ENCODE data around the gene CDH23.

CDH23 gene

GRCh38 chr10:71716426-71716825 lies 319.7 kb downstream of the CDH23 start:
- H3K36me3 ChIP-seq (ENCODE audit: control insufficient read depth, low read length) = no peaks in the 10 kb centered on the region
- H3K4me1 ChIP-seq (ENCODE audit: control insufficient read depth, low read length) = peaks cover 14% of the 10 kb centered on the region
- no peaks in the 10 kb centered on the region for H3K9me2 ChIP-seq (replicated peaks; ENCODE audit: control insufficient read depth, low read length)
- H3K4me2 ChIP-seq (ENCODE audit: low read length) = no peak overlapping the region
- TF ChIP-seq, protein P1, sequence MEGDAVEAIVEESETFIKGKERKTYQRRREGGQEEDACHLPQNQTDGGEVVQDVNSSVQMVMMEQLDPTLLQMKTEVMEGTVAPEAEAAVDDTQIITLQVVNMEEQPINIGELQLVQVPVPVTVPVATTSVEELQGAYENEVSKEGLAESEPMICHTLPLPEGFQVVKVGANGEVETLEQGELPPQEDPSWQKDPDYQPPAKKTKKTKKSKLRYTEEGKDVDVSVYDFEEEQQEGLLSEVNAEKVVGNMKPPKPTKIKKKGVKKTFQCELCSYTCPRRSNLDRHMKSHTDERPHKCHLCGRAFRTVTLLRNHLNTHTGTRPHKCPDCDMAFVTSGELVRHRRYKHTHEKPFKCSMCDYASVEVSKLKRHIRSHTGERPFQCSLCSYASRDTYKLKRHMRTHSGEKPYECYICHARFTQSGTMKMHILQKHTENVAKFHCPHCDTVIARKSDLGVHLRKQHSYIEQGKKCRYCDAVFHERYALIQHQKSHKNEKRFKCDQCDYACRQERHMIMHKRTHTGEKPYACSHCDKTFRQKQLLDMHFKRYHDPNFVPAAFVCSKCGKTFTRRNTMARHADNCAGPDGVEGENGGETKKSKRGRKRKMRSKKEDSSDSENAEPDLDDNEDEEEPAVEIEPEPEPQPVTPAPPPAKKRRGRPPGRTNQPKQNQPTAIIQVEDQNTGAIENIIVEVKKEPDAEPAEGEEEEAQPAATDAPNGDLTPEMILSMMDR (IDR thresholded peaks at IDR 0.05; ENCODE audit: low read depth, low read length, poor library complexity, severe bottlenecking) = no peak
- no peak for TF ChIP-seq EZH2phosphoT487 (IDR thresholded peaks at IDR 0.05; ENCODE audit: borderline replicate concordance, low read length)
- no peaks in the 10 kb centered on the region for H3F3A ChIP-seq (ENCODE audit: control insufficient read depth, insufficient read depth)
- no peaks in the 10 kb centered on the region for H4K20me1 ChIP-seq (ENCODE audit: control insufficient read depth, insufficient read depth, low read depth, low read length)
- 0 out of 2 replicates have a peak, but pooled peaks cover 3% of the 10 kb centered on the region for H3K27me3 ChIP-seq (ENCODE audit: control insufficient read depth, low read length)
- H3K27ac ChIP-seq (ENCODE audit: low read depth, low read length) = no peak overlapping the region
- no peaks in the 10 kb centered on the region for H3K79me2 ChIP-seq (ENCODE audit: control insufficient read depth, low read length)
- H3K9me3 ChIP-seq (ENCODE audit: control insufficient read depth, insufficient read depth, low read length) = no peaks in the 10 kb centered on the region
- no peak overlapping the region for H3K4me3 ChIP-seq (ENCODE audit: low read length)

DNA sequence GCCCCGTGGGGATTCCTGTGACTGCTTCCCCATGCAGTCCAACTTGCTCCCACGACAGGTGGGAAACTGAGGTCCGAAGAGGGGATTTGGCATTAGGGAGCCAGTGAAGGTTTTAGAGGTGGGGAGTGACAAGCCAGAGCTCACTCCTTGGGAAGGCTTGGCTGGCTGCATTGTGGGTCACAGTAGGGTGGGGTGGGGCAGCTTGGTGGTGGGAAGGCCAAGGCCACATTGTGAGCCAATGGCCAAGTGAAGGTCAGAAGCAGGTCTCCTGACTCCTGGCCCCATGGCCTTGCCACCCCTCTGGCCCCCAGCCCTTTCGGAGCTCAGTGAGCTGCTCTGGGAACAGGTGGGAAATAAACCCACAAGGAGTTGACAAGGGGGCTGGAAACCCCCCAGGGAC lies 320.3 kb downstream of the CDH23 start:
- Histone ChIP-seq H3K79me2 (ENCODE audit: control insufficient read depth, low read length) (no peaks in the 10 kb centered on the region), H3K9me3 (ENCODE audit: control insufficient read depth, insufficient read depth, low read length) (no peaks in the 10 kb centered on the region), H3K4me1 (ENCODE audit: control insufficient read depth, low read length) (peaks cover 14% of the 10 kb centered on the region), H3K27ac (ENCODE audit: low read depth, low read length) (no peak overlapping the region), H3K9me2 (replicated peaks; ENCODE audit: control insufficient read depth, low read length) (no peaks in the 10 kb centered on the region), H3F3A (ENCODE audit: control insufficient read depth, insufficient read depth) (no peaks in the 10 kb centered on the region), H3K36me3 (ENCODE audit: control insufficient read depth, low read length) (no peaks in the 10 kb centered on the region), H3K27me3 (ENCODE audit: control insufficient read depth, low read length) (0 out of 2 replicates have a peak, but pooled peaks cover 3% of the 10 kb centered on the region), H3K4me2 (ENCODE audit: low read length) (no peak overlapping the region), H3K4me3 (ENCODE audit: low read length) (no peak overlapping the region), H4K20me1 (ENCODE audit: control insufficient read depth, insufficient read depth, low read depth, low read length) (no peaks in the 10 kb centered on the region)
- TF ChIP-seq EZH2phosphoT487 (IDR thresholded peaks at IDR 0.05; ENCODE audit: borderline replicate concordance, low read length) = no peak
- TF ChIP-seq, protein P1 (IDR thresholded peaks at IDR 0.05; ENCODE audit: low read depth, low read length, poor library complexity, severe bottlenecking) = no peak

GRCh38 chr10:71717551-71717951 lies 320.8 kb downstream of the CDH23 start:
- H3K4me2 ChIP-seq (ENCODE audit: low read length) = no peak overlapping the region

More at GRCh38 chr10:71717551-71717951, 320.8 kb downstream of the CDH23 start:
- Histone ChIP-seq H3K9me2 (replicated peaks; ENCODE audit: control insufficient read depth, low read length) (no peaks in the 10 kb centered on the region), H3K36me3 (ENCODE audit: control insufficient read depth, low read length) (no peaks in the 10 kb centered on the region), H3K4me3 (ENCODE audit: low read length) (no peak overlapping the region), H3K79me2 (ENCODE audit: control insufficient read depth, low read length) (no peaks in the 10 kb centered on the region), H4K20me1 (ENCODE audit: control insufficient read depth, insufficient read depth, low read depth, low read length) (no peaks in the 10 kb centered on the region), H3K27ac (ENCODE audit: low read depth, low read length) (no peak overlapping the region), H3F3A (ENCODE audit: control insufficient read depth, insufficient read depth) (no peaks in the 10 kb centered on the region), H3K9me3 (ENCODE audit: control insufficient read depth, insufficient read depth, low read length) (no peaks in the 10 kb centered on the region), H3K4me1 (ENCODE audit: control insufficient read depth, low read length) (peaks cover 10% of the 10 kb centered on the region), H3K27me3 (ENCODE audit: control insufficient read depth, low read length) (0 out of 2 replicates have a peak, but pooled peaks cover 3% of the 10 kb centered on the region)
- TF ChIP-seq EZH2phosphoT487 (IDR thresholded peaks at IDR 0.05; ENCODE audit: borderline replicate concordance, low read length) = no peak
- TF ChIP-seq, protein P1 (IDR thresholded peaks at IDR 0.05; ENCODE audit: low read depth, low read length, poor library complexity, severe bottlenecking) = no peak
